ENCODE results near the gene CACYBP.

CACYBP gene

DNA sequence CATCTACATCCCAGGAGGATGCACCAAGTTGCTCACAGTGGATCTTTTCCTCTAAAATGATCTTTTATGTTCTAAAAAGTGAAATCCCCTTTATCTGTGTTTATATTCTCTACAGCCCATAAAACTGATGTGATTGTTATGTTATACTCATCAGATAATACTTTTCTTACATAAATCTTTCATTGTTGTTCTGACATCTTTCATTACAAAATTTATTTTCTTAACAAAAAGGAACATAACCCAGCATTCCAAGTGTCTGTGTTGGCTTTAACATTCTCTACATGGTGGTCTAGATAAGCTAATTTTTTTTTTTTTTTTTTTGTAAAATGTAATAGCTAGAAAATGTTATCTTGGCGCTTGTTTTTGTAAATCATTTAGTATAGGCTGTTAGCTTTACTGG lies 8.3 kb upstream of the CACYBP start:
- Histone ChIP-seq H3K4me3 (ENCODE audit: insufficient read depth, low read depth, low read length, poor library complexity, severe bottlenecking) (no peak overlapping the region), H3K27ac (ENCODE audit: insufficient read depth, low read length, poor library complexity, severe bottlenecking) (no peak overlapping the region), H3K4me1 (ENCODE audit: control insufficient read depth, insufficient read depth, low read length, poor library complexity, severe bottlenecking) (peaks cover 3% of the 10 kb centered on the region), H3K9me3 (ENCODE audit: control insufficient read depth, low read length) (no peaks in the 10 kb centered on the region), H3K27me3 (replicated peaks; ENCODE audit: control insufficient read depth, insufficient read depth, low read length, poor library complexity, severe bottlenecking) (no peaks in the 10 kb centered on the region), H3K36me3 (ENCODE audit: control insufficient read depth, insufficient read depth, low read length) (no peaks in the 10 kb centered on the region)
- no peak for DNase-seq

DNA sequence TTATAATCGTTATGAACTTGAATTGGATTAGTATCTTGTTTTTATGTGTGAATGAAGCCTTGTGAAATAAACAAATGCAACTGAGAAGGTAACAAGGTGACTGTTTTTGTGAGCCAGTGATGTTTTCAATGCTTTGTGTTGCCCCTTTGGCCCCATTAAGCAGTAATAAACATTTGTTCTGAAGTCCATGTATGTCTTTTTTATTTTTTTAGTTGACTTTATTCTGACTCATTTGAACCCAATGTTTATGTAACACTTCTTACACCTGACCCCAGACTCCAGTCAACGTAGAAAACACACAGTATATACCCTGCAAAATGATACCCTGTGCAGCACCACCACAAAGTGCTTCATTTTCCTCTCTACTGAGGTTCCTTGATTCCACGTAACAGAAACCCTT lies 4.6 kb upstream of the CACYBP start:
- Histone ChIP-seq H3K27ac (ENCODE audit: insufficient read depth, low read length, poor library complexity, severe bottlenecking) (no peak overlapping the region), H3K4me1 (ENCODE audit: control insufficient read depth, insufficient read depth, low read length, poor library complexity, severe bottlenecking) (peaks cover 10% of the 10 kb centered on the region), H3K36me3 (ENCODE audit: control insufficient read depth, insufficient read depth, low read length) (no peaks in the 10 kb centered on the region), H3K4me3 (ENCODE audit: insufficient read depth, low read depth, low read length, poor library complexity, severe bottlenecking) (no peak overlapping the region), H3K9me3 (ENCODE audit: control insufficient read depth, low read length) (no peaks in the 10 kb centered on the region), H3K27me3 (replicated peaks; ENCODE audit: control insufficient read depth, insufficient read depth, low read length, poor library complexity, severe bottlenecking) (no peaks in the 10 kb centered on the region)
- DNase-seq = no peak

DNA sequence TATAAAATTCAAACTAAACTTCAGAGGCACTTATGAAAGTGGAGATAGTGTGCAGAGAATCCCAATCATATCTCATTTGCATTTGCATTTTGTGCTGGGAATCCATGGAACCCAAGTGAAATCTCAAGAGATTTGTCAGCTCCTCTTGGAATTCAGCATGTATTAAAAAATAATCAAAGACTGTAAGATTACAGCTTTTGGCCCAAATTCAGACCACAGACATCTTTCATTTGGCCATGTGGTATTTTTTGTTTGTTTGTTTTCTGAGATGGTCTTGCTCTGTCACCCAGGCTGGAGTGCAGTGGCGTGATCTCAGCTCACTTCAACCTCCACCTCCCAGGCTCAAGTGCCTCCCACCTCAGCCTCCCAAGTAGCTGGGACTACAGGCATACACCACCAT lies 3.8 kb upstream of the CACYBP start:
- H3K27me3 ChIP-seq (replicated peaks; ENCODE audit: control insufficient read depth, insufficient read depth, low read length, poor library complexity, severe bottlenecking) = no peaks in the 10 kb centered on the region
- H3K9me3 ChIP-seq (ENCODE audit: control insufficient read depth, low read length) = no peaks in the 10 kb centered on the region
- H3K4me1 ChIP-seq (ENCODE audit: control insufficient read depth, insufficient read depth, low read length, poor library complexity, severe bottlenecking) = peaks cover 6% of the 10 kb centered on the region
- H3K4me3 ChIP-seq (ENCODE audit: insufficient read depth, low read depth, low read length, poor library complexity, severe bottlenecking) = no peak overlapping the region
- H3K36me3 ChIP-seq (ENCODE audit: control insufficient read depth, insufficient read depth, low read length) = no peaks in the 10 kb centered on the region
- no peak overlapping the region for H3K27ac ChIP-seq (ENCODE audit: insufficient read depth, low read length, poor library complexity, severe bottlenecking)
- DNase-seq = no peak

DNA sequence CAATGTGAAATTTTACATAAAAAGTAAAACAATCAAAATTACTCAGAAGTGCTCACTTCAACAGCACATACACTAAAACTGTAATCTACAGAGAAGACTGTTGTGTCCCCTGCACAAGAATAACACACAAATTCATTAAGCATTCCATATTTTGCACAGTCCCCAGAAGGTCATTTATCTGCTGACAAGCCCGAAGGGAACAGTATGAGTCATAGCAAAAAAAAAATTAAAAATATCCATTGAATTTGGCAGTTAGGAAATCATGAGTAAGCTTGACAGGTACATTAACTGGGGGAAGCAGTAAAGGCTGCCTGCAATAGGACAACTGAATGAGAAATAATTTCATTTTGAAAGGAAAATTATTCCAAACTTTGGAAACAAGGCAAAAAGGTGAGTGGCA lies 3.3 kb upstream of the CACYBP start:
- H3K9me3 ChIP-seq (ENCODE audit: control insufficient read depth, low read length) = no peaks in the 10 kb centered on the region
- no peak overlapping the region for H3K4me3 ChIP-seq (ENCODE audit: insufficient read depth, low read depth, low read length, poor library complexity, severe bottlenecking)
- no peaks in the 10 kb centered on the region for H3K36me3 ChIP-seq (ENCODE audit: control insufficient read depth, insufficient read depth, low read length)
- no peak overlapping the region for H3K27ac ChIP-seq (ENCODE audit: insufficient read depth, low read length, poor library complexity, severe bottlenecking)
- no peaks in the 10 kb centered on the region for H3K27me3 ChIP-seq (replicated peaks; ENCODE audit: control insufficient read depth, insufficient read depth, low read length, poor library complexity, severe bottlenecking)
- no peak for DNase-seq
- H3K4me1 ChIP-seq (ENCODE audit: control insufficient read depth, insufficient read depth, low read length, poor library complexity, severe bottlenecking) = peaks cover 9% of the 10 kb centered on the region

DNA sequence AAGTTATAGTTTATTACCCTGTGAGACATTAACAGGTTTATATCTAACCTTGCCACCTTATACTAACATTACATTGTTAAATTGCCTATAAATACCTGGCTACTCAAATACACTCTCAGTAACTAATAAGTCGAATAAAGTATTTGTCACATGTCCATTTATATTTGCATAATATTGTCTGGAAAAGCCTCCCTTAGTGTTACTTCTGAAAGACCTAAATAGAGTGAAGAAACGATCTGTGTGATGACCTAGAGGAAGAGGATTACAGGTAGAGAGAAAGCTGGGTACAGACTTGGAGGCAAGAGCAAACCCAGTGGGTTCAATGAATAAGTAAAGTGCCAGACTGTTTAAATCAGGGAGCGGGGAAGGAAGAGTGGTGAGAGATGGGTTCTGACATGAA lies 2.7 kb upstream of the CACYBP start:
- no peak overlapping the region for H3K27ac ChIP-seq (ENCODE audit: insufficient read depth, low read length, poor library complexity, severe bottlenecking)
- H3K36me3 ChIP-seq (ENCODE audit: control insufficient read depth, insufficient read depth, low read length) = no peaks in the 10 kb centered on the region
- H3K4me1 ChIP-seq (ENCODE audit: control insufficient read depth, insufficient read depth, low read length, poor library complexity, severe bottlenecking) = peaks cover 13% of the 10 kb centered on the region
- DNase-seq = no peak
- no peak overlapping the region for H3K4me3 ChIP-seq (ENCODE audit: insufficient read depth, low read depth, low read length, poor library complexity, severe bottlenecking)
- H3K27me3 ChIP-seq (replicated peaks; ENCODE audit: control insufficient read depth, insufficient read depth, low read length, poor library complexity, severe bottlenecking) = no peaks in the 10 kb centered on the region
- no peaks in the 10 kb centered on the region for H3K9me3 ChIP-seq (ENCODE audit: control insufficient read depth, low read length)

DNA sequence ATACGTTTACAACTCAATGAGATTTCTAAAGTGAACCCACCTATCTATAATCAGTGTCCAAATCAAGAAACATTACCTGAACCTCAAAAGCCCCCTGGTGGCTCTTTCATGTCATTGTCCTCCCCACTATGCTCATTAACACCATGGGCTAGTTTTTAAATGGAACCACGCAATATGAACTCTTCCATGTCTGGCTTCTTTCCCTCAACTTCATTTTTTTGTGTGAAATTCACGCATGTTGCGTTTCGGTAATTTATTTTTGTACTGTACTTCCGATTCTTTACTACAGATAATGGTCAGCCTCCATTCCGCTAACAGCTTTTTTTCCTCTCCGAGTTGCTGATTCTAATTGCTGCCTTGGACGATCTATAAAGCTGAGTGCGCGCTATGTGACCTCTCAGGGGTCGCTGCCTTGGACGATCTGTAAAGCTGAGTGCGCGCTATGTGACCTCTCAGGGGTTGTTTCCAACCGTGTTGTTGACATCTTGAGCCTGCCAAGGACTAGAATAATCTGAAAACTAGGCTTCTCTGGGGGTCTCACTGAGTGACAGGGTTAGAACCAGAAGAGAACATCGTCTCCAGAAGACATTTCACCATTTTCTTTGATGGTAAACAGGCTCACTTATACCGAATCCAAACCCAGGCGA lies 1.1 kb upstream of the CACYBP start:
- Histone ChIP-seq H3K9me3 (ENCODE audit: control insufficient read depth, low read length) (no peaks in the 10 kb centered on the region), H3K36me3 (ENCODE audit: control insufficient read depth, insufficient read depth, low read length) (no peaks in the 10 kb centered on the region), H3K27me3 (replicated peaks; ENCODE audit: control insufficient read depth, insufficient read depth, low read length, poor library complexity, severe bottlenecking) (no peaks in the 10 kb centered on the region), H3K4me3 (ENCODE audit: insufficient read depth, low read depth, low read length, poor library complexity, severe bottlenecking) (peak overlapping the region; percentile 82), H3K4me1 (ENCODE audit: control insufficient read depth, insufficient read depth, low read length, poor library complexity, severe bottlenecking) (peaks cover 18% of the 10 kb centered on the region), H3K27ac (ENCODE audit: insufficient read depth, low read length, poor library complexity, severe bottlenecking) (peak overlapping the region; percentile 99)
- DNase-seq = peak; percentile 7 to 45 (median 31)

DNA sequence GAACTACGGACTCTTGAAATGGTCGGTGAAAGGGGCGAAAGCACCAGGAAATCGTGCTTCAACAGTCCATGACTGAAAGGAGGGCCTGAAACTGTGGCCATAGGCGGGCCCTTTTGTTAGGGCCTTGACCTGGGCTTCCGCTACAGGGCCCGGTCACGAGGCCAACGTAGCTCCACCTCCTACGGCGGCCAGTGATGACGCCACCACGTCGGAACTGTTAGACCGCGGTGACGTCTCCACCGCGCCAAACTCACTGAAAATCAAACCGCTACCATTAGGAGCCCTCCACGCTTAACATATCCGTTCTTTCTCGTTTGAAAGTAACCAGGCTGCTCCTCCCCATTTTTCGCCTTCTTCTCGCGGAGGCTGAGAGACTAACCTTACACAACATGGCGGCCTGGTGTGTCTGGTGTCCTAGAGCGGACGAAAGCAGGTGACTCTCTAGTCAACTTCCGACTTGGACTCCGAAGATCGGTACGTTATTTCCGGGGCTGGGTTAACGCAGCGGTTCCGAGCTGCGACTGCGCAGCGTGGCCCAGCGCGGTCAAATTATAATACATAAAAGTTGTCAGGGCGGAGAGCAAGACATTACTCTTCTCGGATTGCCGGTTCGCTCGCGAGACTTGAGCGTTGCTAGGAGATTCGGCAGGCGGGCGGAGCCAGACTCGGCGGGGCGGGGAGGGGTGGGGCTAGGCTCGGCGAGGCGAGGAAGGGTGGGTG lies 371 bp upstream of the CACYBP start:
- Histone ChIP-seq H3K4me3 (ENCODE audit: insufficient read depth, low read depth, low read length, poor library complexity, severe bottlenecking) (peak overlapping the region; percentile 82), H3K4me1 (ENCODE audit: control insufficient read depth, insufficient read depth, low read length, poor library complexity, severe bottlenecking) (peaks cover 18% of the 10 kb centered on the region)

DNA sequence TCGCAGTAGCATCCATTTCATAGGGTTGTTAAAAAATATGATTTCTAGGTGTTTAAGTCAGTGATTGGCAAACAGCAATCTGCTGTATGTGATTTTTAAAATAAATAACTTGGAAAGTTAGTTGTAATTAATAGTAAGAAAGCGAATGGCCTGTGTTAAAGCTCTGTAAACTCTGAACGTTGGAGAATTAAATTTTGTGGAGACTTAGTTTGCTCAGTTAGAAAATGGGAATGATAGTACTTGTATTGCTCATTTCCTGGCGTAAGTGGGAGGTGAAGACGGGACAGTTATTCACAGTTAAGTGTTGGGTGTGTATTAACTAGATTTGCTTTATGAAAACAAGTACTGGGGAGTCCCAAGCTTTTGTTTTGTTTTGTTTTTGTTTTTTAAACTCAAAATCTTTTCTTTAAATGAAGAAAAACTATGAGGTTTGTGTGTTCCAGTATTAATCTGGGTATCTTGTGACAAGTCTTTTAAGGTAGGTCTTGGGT lies 995 bp downstream of the CACYBP start:
- peak overlapping the region; percentile 82 for H3K4me3 ChIP-seq (ENCODE audit: insufficient read depth, low read depth, low read length, poor library complexity, severe bottlenecking)
- no peaks in the 10 kb centered on the region for H3K27me3 ChIP-seq (replicated peaks; ENCODE audit: control insufficient read depth, insufficient read depth, low read length, poor library complexity, severe bottlenecking)
- H3K9me3 ChIP-seq (ENCODE audit: control insufficient read depth, low read length) = no peaks in the 10 kb centered on the region
- no peak for DNase-seq
- H3K4me1 ChIP-seq (ENCODE audit: control insufficient read depth, insufficient read depth, low read length, poor library complexity, severe bottlenecking) = peaks cover 18% of the 10 kb centered on the region
- H3K36me3 ChIP-seq (ENCODE audit: control insufficient read depth, insufficient read depth, low read length) = no peaks in the 10 kb centered on the region
- H3K27ac ChIP-seq (ENCODE audit: insufficient read depth, low read length, poor library complexity, severe bottlenecking) = peak overlapping the region; percentile 99

More for the DNA sequence above, 371 bp upstream of the CACYBP start:
- Histone ChIP-seq H3K36me3 (ENCODE audit: control insufficient read depth, insufficient read depth, low read length) (no peaks in the 10 kb centered on the region), H3K27me3 (replicated peaks; ENCODE audit: control insufficient read depth, insufficient read depth, low read length, poor library complexity, severe bottlenecking) (no peaks in the 10 kb centered on the region), H3K27ac (ENCODE audit: insufficient read depth, low read length, poor library complexity, severe bottlenecking) (peak overlapping the region; percentile 99), H3K9me3 (ENCODE audit: control insufficient read depth, low read length) (no peaks in the 10 kb centered on the region)
- peak; percentile 97 for DNase-seq

DNA sequence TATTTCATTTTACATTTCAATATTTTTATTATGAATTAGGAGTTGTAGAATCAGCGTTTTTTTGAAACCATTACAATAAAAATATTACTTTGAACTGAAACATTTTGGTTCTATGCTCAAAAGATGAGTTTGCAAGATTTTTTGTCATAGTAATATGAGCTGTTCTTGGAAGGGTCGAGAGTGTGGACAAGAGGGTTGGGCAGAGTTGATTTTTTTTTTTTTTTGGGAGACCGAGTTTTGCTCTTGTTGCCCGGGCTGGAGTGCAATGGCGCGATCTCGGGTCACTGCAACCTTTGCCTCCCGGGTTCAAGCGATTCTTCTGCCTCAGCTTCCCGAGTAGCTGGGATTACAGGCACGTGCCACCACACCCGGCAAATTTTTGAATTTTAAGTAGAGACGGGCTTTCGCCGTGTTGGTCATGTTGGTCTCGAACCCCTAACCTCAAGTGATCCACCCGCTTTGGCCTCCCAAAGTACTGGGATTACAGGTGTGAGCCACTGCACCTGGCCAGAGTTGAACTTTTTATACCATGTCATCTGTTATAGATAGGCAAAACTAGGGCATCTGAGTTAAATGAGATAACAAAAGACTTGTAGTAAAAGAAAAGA lies 3.3 kb downstream of the CACYBP start:
- no peak for DNase-seq
- H3K9me3 ChIP-seq (ENCODE audit: control insufficient read depth, low read length) = no peaks in the 10 kb centered on the region
- H3K36me3 ChIP-seq (ENCODE audit: control insufficient read depth, insufficient read depth, low read length) = peaks cover 12% of the 10 kb centered on the region
- H3K4me3 ChIP-seq (ENCODE audit: insufficient read depth, low read depth, low read length, poor library complexity, severe bottlenecking) = no peak overlapping the region
- H3K27ac ChIP-seq (ENCODE audit: insufficient read depth, low read length, poor library complexity, severe bottlenecking) = no peak overlapping the region
- no peaks in the 10 kb centered on the region for H3K27me3 ChIP-seq (replicated peaks; ENCODE audit: control insufficient read depth, insufficient read depth, low read length, poor library complexity, severe bottlenecking)
- peaks cover 18% of the 10 kb centered on the region for H3K4me1 ChIP-seq (ENCODE audit: control insufficient read depth, insufficient read depth, low read length, poor library complexity, severe bottlenecking)

DNA sequence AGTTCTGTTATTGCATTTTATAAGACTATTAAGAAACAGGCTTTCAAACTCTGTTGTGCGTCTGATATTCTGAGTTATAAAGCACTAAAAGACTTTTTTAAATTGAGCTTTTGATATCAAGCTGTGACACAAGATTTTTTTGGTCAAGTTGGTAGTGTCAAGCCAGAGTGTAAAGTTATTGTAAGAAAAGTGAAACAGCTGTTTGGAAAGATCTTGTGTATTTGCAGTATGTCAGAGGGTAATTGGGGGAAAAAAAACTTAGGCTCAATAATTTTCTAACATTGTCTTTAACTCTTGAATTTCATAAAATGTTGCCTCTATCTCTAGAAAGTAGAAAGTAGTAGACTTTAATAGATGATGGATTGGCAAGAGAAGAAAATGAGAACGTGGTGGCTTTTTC lies 3.8 kb downstream of the CACYBP start:
- DNase-seq = no peak
- peaks cover 16% of the 10 kb centered on the region for H3K36me3 ChIP-seq (ENCODE audit: control insufficient read depth, insufficient read depth, low read length)
- no peak overlapping the region for H3K4me3 ChIP-seq (ENCODE audit: insufficient read depth, low read depth, low read length, poor library complexity, severe bottlenecking)
- H3K4me1 ChIP-seq (ENCODE audit: control insufficient read depth, insufficient read depth, low read length, poor library complexity, severe bottlenecking) = peaks cover 18% of the 10 kb centered on the region
- H3K9me3 ChIP-seq (ENCODE audit: control insufficient read depth, low read length) = no peaks in the 10 kb centered on the region
- no peak overlapping the region for H3K27ac ChIP-seq (ENCODE audit: insufficient read depth, low read length, poor library complexity, severe bottlenecking)
- no peaks in the 10 kb centered on the region for H3K27me3 ChIP-seq (replicated peaks; ENCODE audit: control insufficient read depth, insufficient read depth, low read length, poor library complexity, severe bottlenecking)

Data from effector memory CD4-positive, alpha-beta T cell (primary cell).